NB4 (cell line): ENCODE results near the gene CABP2.

Source experiments
- POLR2A ChIP-seq: IDR thresholded peaks from 2 replicates; pipeline ENCODE4 v1.6.1; 2011; ENCODE audit warnings: mild to moderate bottlenecking; ENCODE audit not compliant: insufficient read length; ENCODE audit errors: extremely low read depth
- TF ChIP-seq, protein P1 (sequence below): IDR thresholded peaks from one replicate; pipeline ENCODE4 v1.5.1; 2012; ENCODE audit warnings: low read depth, low read length

DNA sequence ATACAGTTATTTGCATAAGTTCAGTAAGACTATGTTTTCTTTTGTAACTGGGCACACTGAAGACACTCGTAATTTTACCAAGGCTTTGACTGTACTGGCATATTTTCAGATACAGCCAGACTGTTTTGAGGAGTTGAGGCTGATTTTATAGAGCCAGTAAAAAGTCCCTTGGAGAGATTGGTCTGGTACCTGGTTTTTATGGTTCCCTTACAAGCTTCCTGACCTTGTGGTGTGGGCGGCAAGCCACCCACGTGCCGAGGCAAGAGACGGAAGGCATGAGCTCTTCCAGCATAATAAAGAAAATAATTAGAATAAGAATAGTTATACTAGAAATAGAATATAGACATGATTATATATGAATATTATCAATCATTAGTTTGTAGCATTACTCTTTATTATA is 49.1 kb upstream of the CABP2 start:
- no peak for TF ChIP-seq POLR2A
- TF ChIP-seq, protein P1, sequence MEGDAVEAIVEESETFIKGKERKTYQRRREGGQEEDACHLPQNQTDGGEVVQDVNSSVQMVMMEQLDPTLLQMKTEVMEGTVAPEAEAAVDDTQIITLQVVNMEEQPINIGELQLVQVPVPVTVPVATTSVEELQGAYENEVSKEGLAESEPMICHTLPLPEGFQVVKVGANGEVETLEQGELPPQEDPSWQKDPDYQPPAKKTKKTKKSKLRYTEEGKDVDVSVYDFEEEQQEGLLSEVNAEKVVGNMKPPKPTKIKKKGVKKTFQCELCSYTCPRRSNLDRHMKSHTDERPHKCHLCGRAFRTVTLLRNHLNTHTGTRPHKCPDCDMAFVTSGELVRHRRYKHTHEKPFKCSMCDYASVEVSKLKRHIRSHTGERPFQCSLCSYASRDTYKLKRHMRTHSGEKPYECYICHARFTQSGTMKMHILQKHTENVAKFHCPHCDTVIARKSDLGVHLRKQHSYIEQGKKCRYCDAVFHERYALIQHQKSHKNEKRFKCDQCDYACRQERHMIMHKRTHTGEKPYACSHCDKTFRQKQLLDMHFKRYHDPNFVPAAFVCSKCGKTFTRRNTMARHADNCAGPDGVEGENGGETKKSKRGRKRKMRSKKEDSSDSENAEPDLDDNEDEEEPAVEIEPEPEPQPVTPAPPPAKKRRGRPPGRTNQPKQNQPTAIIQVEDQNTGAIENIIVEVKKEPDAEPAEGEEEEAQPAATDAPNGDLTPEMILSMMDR: no peak
